Keratinocyte (primary cell): ENCODE measurements around the gene RAPGEF1. TPM values are rescaled to one million over a fixed set of nuclear protein-coding genes. Genes with fewer than 3 reads are reported as not detected.

ENCODE experiments used
- DNase-seq: peaks from one replicate; pipeline ENCODE4 v3.0.0-alpha.2; 2011; ENCODE audit warnings: low read depth, missing footprints, low spot score
- FAIRE-seq: peaks from 2 replicates; lab custom pipeline; 2011; peaks lifted over from hg19 to GRCh38; lab: Jason Lieb, UNC
- H2AFZ ChIP-seq: 2 replicates; pipeline ENCODE4 v1.6.0; 2012; ENCODE audit warnings: low read length, control low read depth, inconsistent platforms; ENCODE audit not compliant: control insufficient read depth
- H3K27ac ChIP-seq: 2 replicates; pipeline ENCODE4 v1.5.1; 2011; ENCODE audit warnings: low read length; ENCODE audit not compliant: control insufficient read depth, insufficient read depth
- H3K27me3 ChIP-seq: 3 replicates; pipeline ENCODE4 v1.6.0; 2011; ENCODE audit warnings: low read length; ENCODE audit not compliant: control insufficient read depth, insufficient read depth; ENCODE audit errors: extremely low read depth
- H3K36me3 ChIP-seq, 2 experiments: 2 replicates in 1 of 2; 3 replicates in 1 of 2; pipeline ENCODE4 v1.5.1; 2011; ENCODE audit warnings: low read length in 2 of 2, mild to moderate bottlenecking in 1 of 2; ENCODE audit not compliant: control insufficient read depth in 2 of 2, insufficient read depth in 2 of 2; ENCODE audit errors: extremely low read depth in 1 of 2
- H3K4me1 ChIP-seq: 3 replicates; pipeline ENCODE4 v1.5.1; 2011; ENCODE audit warnings: low read length; ENCODE audit not compliant: control insufficient read depth, insufficient read depth; ENCODE audit errors: extremely low read depth
- H3K4me2 ChIP-seq: 3 replicates; pipeline ENCODE4 v1.6.0; 2011; ENCODE audit warnings: low read depth, low read length; ENCODE audit not compliant: control insufficient read depth, insufficient read depth; ENCODE audit errors: extremely low read depth
- H3K4me3 ChIP-seq, 3 experiments: fragments of 200-600 bp in 1 of 3; sonication (generic) in 1 of 3; 2 replicates in 2 of 3; 3 replicates in 1 of 3; pipeline ENCODE4 v1.5.1; 2011 to 2016; ENCODE audit warnings: low read length in 3 of 3, mild to moderate bottlenecking in 3 of 3, control low read depth in 2 of 3, inconsistent platforms in 1 of 3, low read depth in 1 of 3, mixed read lengths in 1 of 3, mixed run types in 1 of 3, moderate library complexity in 1 of 3; ENCODE audit not compliant: control insufficient read depth in 2 of 3, insufficient read depth in 2 of 3; ENCODE audit errors: extremely low read depth in 1 of 3
- H3K79me2 ChIP-seq: 2 replicates; pipeline ENCODE4 v1.6.0; 2012; ENCODE audit warnings: low read length; ENCODE audit not compliant: control insufficient read depth, insufficient read depth
- H3K9ac ChIP-seq: 3 replicates; pipeline ENCODE4 v1.6.0; 2011; ENCODE audit warnings: low read length; ENCODE audit not compliant: control insufficient read depth, insufficient read depth; ENCODE audit errors: extremely low read depth
- H3K9me1 ChIP-seq: 3 replicates; pipeline ENCODE4 v1.6.0; 2011; ENCODE audit warnings: low read length; ENCODE audit not compliant: control insufficient read depth, insufficient read depth; ENCODE audit errors: extremely low read depth
- H3K9me3 ChIP-seq: 2 replicates; pipeline ENCODE4 v1.5.1; 2012; ENCODE audit warnings: low read depth, low read length; ENCODE audit not compliant: control insufficient read depth
- H4K20me1 ChIP-seq: 3 replicates; pipeline ENCODE4 v1.6.0; 2011; ENCODE audit warnings: low read length; ENCODE audit not compliant: control insufficient read depth, insufficient read depth; ENCODE audit errors: extremely low read depth
- CTCF ChIP-seq, 3 experiments: IDR thresholded peaks in 1 of 3; conservative IDR thresholded peaks in 1 of 3; optimal IDR thresholded peaks in 1 of 3; 2 replicates in 2 of 3; 3 replicates in 1 of 3; pipeline versions ENCODE3 to v1.5.1; 2011; ENCODE audit warnings: low read length in 3 of 3, mild to moderate bottlenecking in 3 of 3, moderate library complexity in 2 of 3, control low read depth in 1 of 3, inconsistent platforms in 1 of 3; ENCODE audit not compliant: insufficient read depth in 2 of 3; ENCODE audit errors: extremely low read depth in 1 of 3
- EZH2 ChIP-seq: IDR thresholded peaks from one replicate; pipeline ENCODE4 v1.6.1; 2012; ENCODE audit warnings: inconsistent platforms, mild to moderate bottlenecking, low read length, moderate library complexity
- dilution Hi-C: fragments of 300-500 bp; cut with MboI; formaldehyde crosslinking; loops from one replicate; pipeline ENCODE4 v1.7.0; 2020; ENCODE audit warnings: low sequenced_read_pairs; ENCODE audit not compliant: extremely low pct_ligation_motif_present
- polyA plus RNA-seq, 5 experiments: library from polyadenylated mRNA; depleted of rRNA in 3 of 5; stranded (reverse) in 3 of 5; stranded (forward) in 1 of 5; unstranded in 1 of 5; fragments of >200 nt; gene quantifications; 1 replicate in 1 of 5; 2 replicates in 3 of 5; 3 replicates in 1 of 5; pipeline versions ENCODE4 v1.2.1 to v1.2.3, GENCODE V29; 2011 to 2012; ENCODE audit warnings: missing spikeins in 2 of 5, low read depth in 1 of 5, low replicate concordance in 1 of 5

Gene RAPGEF1
- polyA plus RNA-seq, 1 donor (not counting 4 experiments of a cell fraction or from before 2014, with no cell fraction given), result 18.5 TPM

DNA sequence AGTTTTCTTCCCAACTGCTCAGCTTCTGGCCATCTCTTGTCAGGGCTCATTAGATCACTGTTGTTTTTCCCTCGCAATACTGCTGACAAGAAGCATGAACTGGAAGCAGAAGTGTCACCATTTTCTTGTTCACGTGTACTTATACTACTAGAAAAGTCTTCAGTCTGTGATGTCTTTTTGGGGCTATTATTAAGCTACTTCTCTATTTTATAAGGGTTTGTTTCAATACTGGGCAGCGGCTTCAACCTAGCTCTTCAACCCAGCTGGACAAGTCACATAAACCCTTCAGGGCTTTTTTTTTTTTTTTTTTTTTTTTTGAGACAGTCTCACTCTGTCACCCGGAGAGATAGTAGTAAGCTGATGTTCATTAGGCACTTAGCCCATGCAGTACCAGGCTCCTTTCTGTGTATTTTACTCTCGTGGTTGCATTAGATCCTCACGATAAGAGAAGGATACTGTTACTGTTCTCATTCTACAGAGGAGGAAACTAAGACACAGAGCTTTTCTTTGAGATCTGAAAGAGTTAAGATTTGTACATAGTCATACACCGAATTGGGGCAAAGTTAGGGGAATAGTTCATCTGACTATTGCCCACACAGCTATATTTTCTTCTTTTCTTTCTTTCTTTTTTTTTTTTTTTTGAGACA lies 20.5 kb downstream of the RAPGEF1 start:
- Histone ChIP-seq H3K4me2 (no peak overlapping the region), H3K36me3 (peaks cover 4 to 6% of the 10 kb centered on the region in 2 experiments), H3K9ac (no peak overlapping the region), H3K4me1 (peaks cover 11% of the 10 kb centered on the region), H3K79me2 (peaks cover 49% of the 10 kb centered on the region), H3K27ac (no peak overlapping the region), H3K4me3 (no peak overlapping the region), H2AFZ (no peak overlapping the region), H3K9me1 (peaks cover 3% of the 10 kb centered on the region), H3K27me3 (no peaks in the 10 kb centered on the region), H4K20me1 (peaks cover 4% of the 10 kb centered on the region), H3K9me3 (no peaks in the 10 kb centered on the region)
- no peak for TF ChIP-seq CTCF (optimal IDR thresholded peaks at IDR 0.05 in 1 of 3, IDR thresholded peaks at IDR 0.05 in 1 of 3, conservative IDR thresholded peaks at IDR 0.05 in 1 of 3; ENCODE audit: extremely low read depth in 1 of 3, insufficient read depth in 2 of 3, low read length in 3 of 3)
- TF ChIP-seq EZH2, result no peak
- FAIRE-seq, result no peak
- DNase-seq, result no peak
- dilution Hi-C loops, result no loop called here

DNA sequence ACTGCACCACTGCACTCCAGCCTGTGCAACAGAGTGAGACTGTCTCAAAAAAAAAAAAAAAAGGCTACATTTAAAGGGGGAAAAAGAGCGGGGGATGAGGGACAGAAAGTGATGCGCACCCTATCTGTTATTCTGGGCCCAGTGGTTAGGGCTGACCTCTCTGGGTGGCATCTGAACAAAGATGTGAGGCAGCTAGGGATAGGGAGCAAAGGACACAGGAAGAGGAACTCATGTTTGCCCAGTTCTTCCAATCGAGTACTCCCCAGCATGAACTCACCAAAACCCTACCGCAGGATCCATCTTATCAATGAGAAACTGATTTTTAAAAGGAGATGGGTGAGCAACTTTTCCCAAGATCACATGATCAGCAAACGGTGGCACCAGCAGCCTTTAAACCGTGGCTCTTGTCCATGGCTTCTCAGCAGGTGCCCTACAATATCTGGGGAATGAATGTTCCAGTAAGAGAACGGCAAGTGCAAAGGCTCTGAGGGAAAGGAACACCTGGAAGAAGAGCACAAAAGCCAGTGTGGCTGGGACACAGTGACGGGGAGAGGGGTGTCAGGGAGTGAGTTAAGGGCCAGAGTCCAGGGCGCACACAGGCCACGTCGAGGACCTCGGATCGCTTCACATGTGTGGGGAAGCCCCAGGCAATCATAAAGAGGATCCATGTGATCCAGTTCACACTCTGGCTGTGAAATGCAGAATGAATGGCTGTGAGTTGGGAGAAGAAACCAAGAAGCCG lies 22.0 kb downstream of the RAPGEF1 start:
- H4K20me1 ChIP-seq, result peaks cover 4% of the 10 kb centered on the region

More for the DNA sequence above, 22.0 kb downstream of the RAPGEF1 start:
- peaks cover 4% of the 10 kb centered on the region for H3K9me1 ChIP-seq
- H3K9ac ChIP-seq, result no peak overlapping the region
- H3K36me3 ChIP-seq, result peaks cover 4 to 6% of the 10 kb centered on the region in 2 experiments
- no peak for TF ChIP-seq CTCF (optimal IDR thresholded peaks at IDR 0.05 in 1 of 3, IDR thresholded peaks at IDR 0.05 in 1 of 3, conservative IDR thresholded peaks at IDR 0.05 in 1 of 3; ENCODE audit: extremely low read depth in 1 of 3, insufficient read depth in 2 of 3, low read length in 3 of 3)
- TF ChIP-seq EZH2, result no peak
- dilution Hi-C loops, result no loop called here
- no peak overlapping the region for H3K4me3 ChIP-seq
- no peaks in the 10 kb centered on the region for H3K9me3 ChIP-seq
- H3K4me2 ChIP-seq, result no peak overlapping the region
- H3K27ac ChIP-seq, result no peak overlapping the region
- FAIRE-seq (no peak), DNase-seq (no peak)
- no peaks in the 10 kb centered on the region for H3K27me3 ChIP-seq
- peaks cover 26% of the 10 kb centered on the region for H3K4me1 ChIP-seq
- peaks cover 48% of the 10 kb centered on the region for H3K79me2 ChIP-seq
- H2AFZ ChIP-seq, result no peak overlapping the region
